Measurements from ENCODE around the gene PRRC2C.
"Not testable (repeated sequence)": the region's sequence is repeated elsewhere in the genome, so short reads cannot be mapped to it uniquely, and the experiment has no call there.

The PRRC2C gene

GRCh38 chr1:171485375-171486047, at the start of gene PRRC2C:
TSS of gene PRRC2C (plus strand) at chr1:171485530. CDS start at chr1:171512089, 26,559 bp downstream.
- peak; percentile 98 for DNase-seq

- peak; percentile 65 for DNase-seq
These were observed 46.9 kb upstream of the PRRC2C start for GRCh38 chr1:171438441-171438840.

DNA sequence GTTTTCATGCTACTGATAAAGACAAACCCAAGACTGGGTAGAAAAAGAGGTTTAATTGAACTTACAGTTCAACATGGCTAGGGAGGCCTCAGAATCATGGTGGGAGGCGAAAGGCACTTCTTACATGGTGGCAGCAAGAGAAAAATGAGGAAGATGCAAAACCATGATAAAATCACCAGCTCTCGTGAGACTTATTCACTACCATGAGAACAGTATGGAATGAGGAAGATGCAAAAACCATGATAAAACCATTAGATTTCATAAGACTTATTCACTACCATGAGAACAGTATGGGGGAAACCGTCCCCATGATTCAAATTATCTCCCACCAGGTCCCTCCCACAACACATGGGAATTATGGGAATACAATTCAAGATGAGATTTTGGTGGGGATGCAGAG, 45.1 kb upstream of the PRRC2C start:
- DNase-seq, result not testable (repeated sequence)

GRCh38 chr1:171441278-171441895, 43.9 kb upstream of the PRRC2C start:
- DNase-seq, result not testable (repeated sequence)

GRCh38 chr1:171446386-171446785, 38.9 kb upstream of the PRRC2C start:
- DNase-seq, result no peak

DNA sequence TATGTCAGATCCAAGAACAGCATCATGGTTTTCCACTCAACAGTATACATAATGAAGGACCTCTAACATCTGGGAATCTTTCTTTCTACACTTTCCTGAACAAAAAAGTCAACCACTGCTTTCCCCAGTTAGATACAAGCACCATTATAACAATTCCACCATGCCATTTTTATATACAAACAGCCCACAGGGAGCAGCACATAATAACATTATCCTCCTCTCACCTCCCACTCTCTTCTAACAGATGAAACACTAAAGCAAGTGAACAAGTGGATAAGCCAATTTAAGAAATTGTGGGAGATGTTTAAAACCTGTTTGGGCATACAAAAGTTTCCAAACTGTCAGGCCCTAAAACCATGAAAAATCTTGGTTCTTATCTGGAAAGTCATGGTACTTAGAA, 29.4 kb upstream of the PRRC2C start:
- DNase-seq, result no peak

DNA sequence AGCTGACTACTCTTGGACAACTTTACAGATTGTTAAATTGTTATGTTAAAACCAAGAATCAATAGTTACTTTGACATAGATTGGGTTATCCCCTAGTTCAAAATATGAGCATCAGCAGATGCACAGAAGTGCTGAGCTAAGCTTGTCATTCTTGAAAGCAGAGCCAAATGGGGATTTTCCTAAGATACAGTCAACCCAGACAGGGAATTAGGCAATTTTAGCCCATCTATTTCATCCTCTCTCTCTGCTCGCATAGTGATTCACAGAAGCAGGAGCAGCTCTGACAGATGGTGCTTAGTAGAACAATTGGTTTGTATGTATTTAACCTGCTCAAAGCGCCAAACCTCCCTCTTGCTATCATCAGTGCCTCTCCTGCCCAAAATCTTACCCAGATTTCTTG, 27.9 kb upstream of the PRRC2C start:
- DNase-seq, result no peak

- DNase-seq, result no peak
These were observed 25.2 kb upstream of the PRRC2C start for GRCh38 chr1:171460018-171460620.

- no peak for DNase-seq
These were observed 17.7 kb upstream of the PRRC2C start for GRCh38 chr1:171467626-171468025.

DNA sequence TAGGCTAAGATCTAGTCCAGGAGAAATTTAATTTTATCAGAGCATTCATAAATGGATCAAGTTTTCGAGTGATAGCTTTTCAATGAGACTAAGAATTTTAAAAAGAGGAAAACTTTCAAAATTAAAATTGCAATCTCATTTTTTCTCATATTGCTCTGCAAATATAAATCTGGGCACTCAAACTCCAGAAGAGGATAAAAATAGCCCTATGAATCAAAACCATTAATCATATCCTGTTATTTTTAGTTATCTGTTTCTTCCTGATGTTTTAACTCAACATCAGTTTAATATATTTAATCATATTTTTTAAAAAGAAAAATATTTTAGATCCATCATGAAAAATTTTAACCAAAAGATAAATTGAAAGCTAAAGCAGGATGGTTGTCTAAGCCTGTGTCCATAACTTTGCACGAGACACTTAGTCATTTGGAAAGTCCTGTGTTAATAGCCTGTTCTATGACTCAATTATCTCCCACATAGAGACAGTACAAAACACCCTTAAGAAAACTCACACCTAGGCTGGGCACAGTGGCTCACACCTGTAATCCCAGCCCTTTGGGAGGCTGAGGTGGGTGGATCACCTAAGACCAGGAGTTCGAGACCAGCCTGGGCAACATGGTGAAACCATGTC, 17.1 kb upstream of the PRRC2C start:
- DNase-seq, result no peak

DNA sequence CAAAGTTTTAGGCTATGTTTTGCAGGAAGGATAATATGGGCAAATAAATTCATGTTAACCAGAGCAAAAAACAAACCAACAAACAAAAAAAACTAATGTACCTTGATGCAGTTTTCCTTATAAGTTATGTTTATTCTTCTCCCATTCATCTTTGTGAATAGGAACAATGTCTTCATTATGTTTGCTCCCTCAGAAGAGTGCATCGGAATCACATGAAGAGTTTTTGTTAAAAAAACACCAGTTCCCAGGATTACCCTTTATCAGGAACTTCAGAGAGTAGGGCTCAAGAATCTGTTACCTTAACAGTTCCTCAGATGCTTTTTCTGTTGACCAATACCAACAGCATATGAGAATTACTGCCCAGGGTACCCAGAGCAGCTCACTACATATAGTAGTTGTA, 14.6 kb upstream of the PRRC2C start:
- no peak for DNase-seq

- no peak for DNase-seq
These were observed 13.1 kb upstream of the PRRC2C start for GRCh38 chr1:171472183-171472647.

DNA sequence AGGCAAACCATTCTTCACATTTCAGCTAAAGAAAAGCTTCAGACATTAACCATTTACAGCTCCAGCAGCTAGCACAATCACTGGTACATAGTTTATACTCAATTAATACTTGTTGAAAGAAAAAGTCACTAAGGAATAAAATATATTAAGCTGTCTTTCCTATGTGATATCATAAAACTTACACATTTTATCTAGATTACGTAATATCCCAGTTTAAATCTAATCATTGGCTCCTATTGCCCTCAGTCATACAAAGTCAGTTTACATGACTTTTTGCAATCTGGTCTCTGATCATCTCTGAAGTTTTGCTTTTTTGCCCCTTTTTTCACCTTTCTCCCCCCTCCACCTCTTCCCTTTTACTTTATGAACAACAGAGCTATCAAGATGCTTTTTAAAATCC, 8.5 kb upstream of the PRRC2C start:
- DNase-seq, result no peak

DNA sequence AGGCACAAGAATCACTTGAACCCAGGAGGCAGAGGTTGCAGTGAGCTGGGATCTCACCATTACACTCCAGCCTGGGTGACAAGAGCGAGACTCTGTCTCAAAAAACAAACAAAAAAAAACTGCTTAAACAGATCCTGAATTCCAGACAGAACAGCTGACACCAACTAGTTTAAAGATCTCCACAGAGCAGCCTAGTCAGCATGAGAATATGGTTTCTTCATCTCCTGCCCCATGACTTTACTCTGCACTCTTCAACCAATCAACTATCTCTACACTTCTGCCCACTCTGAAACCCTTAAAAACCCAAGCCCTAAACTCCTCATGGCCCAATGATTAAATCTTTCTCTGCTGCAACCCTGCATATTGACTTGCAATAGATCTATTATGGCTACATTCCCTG, 7.5 kb upstream of the PRRC2C start:
- no peak for DNase-seq

DNA sequence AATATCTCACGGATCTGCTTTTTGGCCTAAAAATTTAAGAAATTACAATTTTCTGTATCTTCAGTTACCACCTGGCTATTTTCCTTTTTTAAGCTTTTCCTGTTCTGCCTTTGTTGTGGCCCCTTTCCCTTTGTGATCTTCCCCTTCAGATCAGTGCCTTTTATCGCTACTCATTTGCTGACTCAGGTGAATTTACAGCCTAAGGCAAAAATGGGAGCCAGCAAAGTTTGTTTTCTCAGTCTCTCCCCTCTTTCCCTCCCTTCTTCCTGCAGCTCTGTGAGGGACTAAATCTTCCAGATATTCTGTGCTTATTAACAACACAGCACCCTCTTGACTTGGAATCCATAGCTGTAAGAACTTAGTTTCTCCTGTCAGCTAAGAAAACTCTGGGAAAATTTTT, 5.3 kb upstream of the PRRC2C start:
- no peak for DNase-seq

DNA sequence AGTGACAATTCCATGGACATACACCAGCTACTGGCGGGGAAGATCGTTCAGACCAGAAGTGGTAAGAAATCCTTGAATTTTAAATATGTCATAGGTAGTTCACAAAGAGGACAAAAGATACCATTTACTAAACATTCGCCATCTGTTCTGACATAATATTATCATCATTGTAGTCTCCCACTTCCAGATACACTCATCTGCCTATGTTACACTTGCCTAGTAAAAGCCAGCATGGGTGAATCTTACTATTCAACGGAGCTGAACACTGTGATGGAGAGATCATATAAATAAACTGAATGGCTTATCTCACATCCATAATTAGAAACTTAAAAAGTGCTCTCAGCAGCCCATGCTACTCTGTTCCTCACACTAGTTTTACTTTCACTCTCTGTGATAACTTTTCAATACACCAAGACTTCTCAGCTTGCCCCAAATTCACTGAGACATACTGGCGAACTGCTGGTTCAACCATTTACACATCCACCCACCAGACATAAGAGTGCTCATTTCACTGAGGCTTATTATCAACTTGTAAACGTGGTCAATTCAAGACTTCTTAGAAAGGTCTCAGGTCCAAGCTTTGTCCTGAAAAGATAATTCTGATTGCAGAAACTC, 463 bp upstream of the PRRC2C start:
- DNase-seq, result no peak

DNA sequence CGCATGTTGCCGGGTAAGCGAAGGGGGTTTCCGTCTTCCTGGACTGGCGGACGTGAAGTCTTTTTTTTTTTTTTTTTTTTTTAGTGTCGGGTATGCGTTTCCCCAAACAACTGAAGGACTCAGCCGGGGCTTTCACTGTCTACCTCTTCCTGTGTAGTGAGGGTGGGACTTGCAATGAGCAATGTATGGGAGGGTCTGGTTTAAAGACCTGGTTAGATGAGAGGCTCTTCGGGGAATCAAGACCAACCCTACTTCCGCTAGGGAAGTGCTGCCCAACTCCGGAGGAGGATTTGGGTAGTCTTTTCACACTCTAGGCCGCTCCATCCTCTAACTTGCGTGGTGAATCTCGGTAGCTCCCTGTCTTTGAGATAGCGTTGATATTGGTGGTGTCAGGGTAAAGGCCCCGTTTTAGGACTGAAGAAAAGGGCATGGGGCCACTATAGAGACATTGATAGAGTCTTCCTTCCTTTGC, 754 bp downstream of the PRRC2C start:
- no peak for DNase-seq

GRCh38 chr1:171487038-171487437, 1.7 kb downstream of the PRRC2C start:
- DNase-seq, result no peak

GRCh38 chr1:171488190-171488929, 3.0 kb downstream of the PRRC2C start:
- DNase-seq, result no peak

DNA sequence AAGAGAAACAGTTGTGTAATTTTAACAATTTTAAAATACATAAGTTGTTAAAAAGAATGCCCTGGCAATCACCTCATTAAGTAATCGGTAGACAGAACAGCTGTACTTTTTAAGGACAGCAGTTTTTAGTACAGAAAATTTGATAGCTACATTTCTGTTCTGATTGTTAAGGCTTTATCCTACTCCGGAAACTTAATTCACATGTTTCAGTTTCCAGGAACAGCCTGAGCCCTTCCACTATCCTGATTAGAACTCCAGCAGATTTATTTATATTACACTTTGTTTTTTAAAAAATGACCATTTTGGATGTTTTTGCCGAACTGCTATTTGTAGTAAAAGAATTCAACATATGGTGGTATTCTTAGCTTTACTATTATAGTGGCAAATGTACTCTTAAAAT, 8.7 kb downstream of the PRRC2C start:
- DNase-seq, result no peak

DNA sequence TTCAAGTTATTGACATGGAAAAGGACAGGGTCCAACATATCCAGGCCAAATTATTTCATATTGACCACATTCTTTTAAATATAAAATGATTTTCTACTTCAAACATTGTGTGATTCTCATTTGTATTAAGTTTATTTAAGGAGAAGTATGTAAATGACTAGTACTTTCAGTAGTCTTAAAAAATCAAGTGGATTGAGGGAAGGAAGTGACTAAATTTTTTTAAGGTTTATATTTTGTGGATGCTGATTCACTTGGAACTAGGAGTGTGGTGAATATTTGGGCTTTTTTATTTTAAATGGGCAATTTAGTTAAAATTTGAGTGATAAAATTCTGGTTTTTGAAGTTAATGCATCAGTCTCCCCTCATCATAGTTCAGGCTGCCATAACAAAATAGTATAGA, 10.1 kb downstream of the PRRC2C start:
- DNase-seq, result no peak

GRCh38 chr1:171500304-171500703, 15.0 kb downstream of the PRRC2C start:
- no peak for DNase-seq

- DNase-seq, result no peak
These were observed 15.5 kb downstream of the PRRC2C start for GRCh38 chr1:171500803-171501202.

Measured in femur (tissue), 1 donor.